ENCODE measurements around the gene PPM1B. TPM values are rescaled to one million over a fixed set of nuclear protein-coding genes. Genes with fewer than 3 reads are reported as not detected.

PPM1B gene
- total RNA-seq, 1 donor from 2014 or later: 27.9 TPM

DNA sequence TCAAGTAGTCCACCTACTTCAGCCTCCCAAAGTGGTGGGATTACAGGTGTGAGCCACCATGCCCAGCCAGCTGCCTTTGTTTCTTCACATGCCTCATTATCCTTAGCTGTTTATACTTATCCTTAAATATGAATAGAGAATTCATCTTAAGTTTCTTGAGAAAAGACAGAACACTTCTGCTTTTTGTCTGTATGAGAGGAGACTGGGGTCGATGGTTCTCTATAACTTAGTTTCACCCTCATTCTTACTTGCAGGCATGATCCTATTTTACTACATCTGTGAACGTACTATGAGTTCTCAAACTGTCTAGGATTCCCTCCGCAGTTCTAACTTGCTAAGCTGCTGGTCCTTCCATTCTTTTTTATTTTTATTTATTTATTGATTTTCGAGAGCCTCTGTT, 20.4 kb downstream of the PPM1B start:
- no peaks in the 10 kb centered on the region for H3K9me3 ChIP-seq
- H3K27ac ChIP-seq: no peak overlapping the region
- intact Hi-C loops (cut with DNase I): no loop called here
- no peak for TF ChIP-seq CTCF (IDR thresholded peaks at IDR 0.05)
- no peak for DNase-seq (ENCODE audit: low spot score in 2 of 2)
- no peaks in the 10 kb centered on the region for H3K27me3 ChIP-seq
- H3K4me3 ChIP-seq: no peak overlapping the region
- H3K36me3 ChIP-seq: peaks cover 0 to 1% of the 10 kb centered on the region in 2 donors
- peaks cover 3 to 5% of the 10 kb centered on the region in 2 donors for H3K4me1 ChIP-seq

GRCh38 chr2:44190526-44190925, 21.9 kb downstream of the PPM1B start:
- no peaks in the 10 kb centered on the region for H3K27me3 ChIP-seq
- no peak overlapping the region for H3K27ac ChIP-seq
- intact Hi-C loops (cut with DNase I): no loop called here
- peaks cover 2 to 3% of the 10 kb centered on the region in 2 donors for H3K4me1 ChIP-seq
- H3K9me3 ChIP-seq: no peaks in the 10 kb centered on the region
- no peak for TF ChIP-seq CTCF (IDR thresholded peaks at IDR 0.05)
- peaks cover 0 to 3% of the 10 kb centered on the region in 2 donors for H3K36me3 ChIP-seq
- DNase-seq (ENCODE audit: low spot score in 2 of 2): no peak
- H3K4me3 ChIP-seq: no peak overlapping the region

GRCh38 chr2:44191739-44192138, 23.1 kb downstream of the PPM1B start:
- Histone ChIP-seq H3K4me1 (peaks cover 0 to 3% of the 10 kb centered on the region in 2 donors), H3K36me3 (peaks cover 0 to 3% of the 10 kb centered on the region in 2 donors), H3K27me3 (no peaks in the 10 kb centered on the region), H3K9me3 (no peaks in the 10 kb centered on the region), H3K27ac (no peak overlapping the region), H3K4me3 (no peak overlapping the region)
- no peak for TF ChIP-seq CTCF (IDR thresholded peaks at IDR 0.05)
- intact Hi-C loops (cut with DNase I): no loop called here
- DNase-seq (ENCODE audit: low spot score in 2 of 2): no peak

GRCh38 chr2:44192646-44193045, 24.0 kb downstream of the PPM1B start:
- Histone ChIP-seq H3K4me3 (no peak overlapping the region), H3K9me3 (no peaks in the 10 kb centered on the region), H3K27ac (no peak overlapping the region), H3K36me3 (peaks cover 0 to 3% of the 10 kb centered on the region in 2 donors), H3K4me1 (peaks cover 0 to 3% of the 10 kb centered on the region in 2 donors), H3K27me3 (no peaks in the 10 kb centered on the region)
- no peak for TF ChIP-seq CTCF (IDR thresholded peaks at IDR 0.05)
- no peak for DNase-seq (ENCODE audit: low spot score in 2 of 2)
- intact Hi-C loops (cut with DNase I): no loop called here

DNA sequence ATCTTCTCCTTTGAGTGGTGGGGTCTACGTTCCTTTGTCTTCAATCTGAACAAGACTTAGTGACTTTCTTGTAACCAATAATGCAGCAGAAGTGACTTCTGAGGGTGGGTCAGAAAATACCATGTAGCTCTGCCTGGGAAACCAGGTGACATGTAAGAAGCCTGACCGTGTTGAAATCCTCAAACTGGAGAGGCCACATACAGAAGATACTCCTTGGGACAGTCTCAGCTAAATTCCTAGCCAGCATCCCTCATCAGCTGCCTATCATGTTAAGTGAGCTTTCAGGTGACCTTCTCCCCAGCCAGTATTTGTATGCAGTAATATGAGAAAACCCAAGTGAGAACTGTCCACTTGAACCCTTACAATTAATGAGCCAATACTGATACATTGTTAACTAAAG, 27.0 kb downstream of the PPM1B start:
- peaks cover 0 to 3% of the 10 kb centered on the region in 2 donors for H3K4me1 ChIP-seq
- TF ChIP-seq CTCF (IDR thresholded peaks at IDR 0.05): no peak
- no peak overlapping the region for H3K27ac ChIP-seq
- no peaks in the 10 kb centered on the region for H3K27me3 ChIP-seq
- H3K9me3 ChIP-seq: no peaks in the 10 kb centered on the region
- no peak for DNase-seq (ENCODE audit: low spot score in 2 of 2)
- H3K36me3 ChIP-seq: peaks cover 0 to 3% of the 10 kb centered on the region in 2 donors
- intact Hi-C loops (cut with DNase I): no loop called here
- no peak overlapping the region for H3K4me3 ChIP-seq

- H3K4me1 ChIP-seq: peaks cover 0 to 2% of the 10 kb centered on the region in 2 donors
- TF ChIP-seq CTCF (IDR thresholded peaks at IDR 0.05): no peak
- intact Hi-C loops (cut with DNase I): no loop called here
These were observed 29.1 kb downstream of the PPM1B start for GRCh38 chr2:44197816-44198215.

More at GRCh38 chr2:44197816-44198215, 29.1 kb downstream of the PPM1B start:
- H3K27ac ChIP-seq: no peak overlapping the region
- no peak for DNase-seq (ENCODE audit: low spot score in 2 of 2)
- H3K4me3 ChIP-seq: no peak overlapping the region
- H3K36me3 ChIP-seq: peaks cover 0 to 3% of the 10 kb centered on the region in 2 donors
- H3K9me3 ChIP-seq: no peaks in the 10 kb centered on the region
- no peaks in the 10 kb centered on the region for H3K27me3 ChIP-seq

Data from ascending aorta (tissue), 2 donors.